Gastroesophageal sphincter (tissue), 4 donors: Measurements from ENCODE around the gene SLFN12L. TPM values are rescaled to one million over a fixed set of nuclear protein-coding genes. Genes with fewer than 3 reads are reported as not detected.

Experiments used
- ATAC-seq: fragments of 150-250 bp; one replicate; pipeline ENCODE4 v1.9.1; 2016; ENCODE audit warnings: mild to moderate bottlenecking, moderate library complexity
- H3K27ac ChIP-seq, 4 donors: fragments of 200-600 bp; sonication (generic) in 3 of 4; 1 replicate in 3 of 4; 2 replicates in 1 of 4; pipeline ENCODE4 v1.5.1; 2016 to 2019
- H3K27me3 ChIP-seq: fragments of 200-600 bp; sonication (generic); one replicate; pipeline ENCODE4 v1.5.1; 2019
- H3K36me3 ChIP-seq, 2 donors: fragments of 200-600 bp; sonication (generic); one replicate each; pipeline ENCODE4 v1.5.1; 2019; ENCODE audit warnings: control low read depth in 1 of 2
- H3K4me1 ChIP-seq, 3 donors: fragments of 200-600 bp; sonication (generic); 1 replicate in 2 of 3; 2 replicates in 1 of 3; pipeline ENCODE4 v1.5.1; 2016 to 2019; ENCODE audit warnings: control low read depth in 2 of 3
- H3K4me3 ChIP-seq, 2 donors: fragments of 200-600 bp; sonication (generic); one replicate each; pipeline ENCODE4 v1.5.1; 2019; ENCODE audit warnings: mild to moderate bottlenecking in 1 of 2, moderate library complexity in 1 of 2
- H3K9me3 ChIP-seq, 3 donors: fragments of 200-600 bp; sonication (generic); one replicate each; pipeline ENCODE4 v1.5.1; 2017 to 2019; ENCODE audit warnings: control low read depth in 2 of 3
- CTCF ChIP-seq, 4 experiments: fragments of 200-600 bp in 2 of 4; fragments of 450-650 bp in 2 of 4; sonication (generic) in 1 of 4; IDR thresholded peaks; one replicate each; pipeline ENCODE4 v1.5.1; 2017 to 2019; ENCODE audit warnings: antibody characterized with exemption in 4 of 4, mild to moderate bottlenecking in 2 of 4, moderate library complexity in 2 of 4
- EP300 ChIP-seq: sonication (generic); formaldehyde crosslinking; IDR thresholded peaks from one replicate; pipeline ENCODE4 v1.6.1; 2017; ENCODE audit warnings: antibody characterized with exemption, mild to moderate bottlenecking
- POLR2A ChIP-seq, 2 donors: fragments of 450-650 bp; IDR thresholded peaks; one replicate each; pipeline ENCODE4 v1.6.1; 2017; ENCODE audit warnings: antibody characterized with exemption in 2 of 2, mild to moderate bottlenecking in 2 of 2, moderate library complexity in 1 of 2
- POLR2AphosphoS5 ChIP-seq: sonication (generic); formaldehyde crosslinking; IDR thresholded peaks from one replicate; pipeline ENCODE4 v1.6.1; 2017; ENCODE audit warnings: antibody characterized with exemption
- WGBS, 2 donors: methylation state at CpG; one replicate each; pipeline ENCODE4 v1.1.5; 2018; ENCODE audit warnings: low coverage in 1 of 2; 5-methylcytosine and 5-hydroxymethylcytosine counted together
- total RNA-seq, 4 donors: library from RNA; depleted of rRNA; stranded (reverse); fragments of >200 nt; gene quantifications; one replicate each; pipeline ENCODE4 v1.1.0, GENCODE V29; 2016

Gene SLFN12L
- total RNA-seq, 4 donors from 2014 or later: 0.17 to 1.9 (median 0.92) TPM

GRCh38 chr17:35543856-35544255 lies 6.4 kb upstream of the SLFN12L start:
- WGBS, 2 donors: 25% methylated on average over 1 of the region's 1 CpG; no CpG with 5 or more reads in 1 of the 2 donors
- no peaks in the 10 kb centered on the region for H3K9me3 ChIP-seq
- ATAC-seq: no peak
- peaks cover 28% of the 10 kb centered on the region for H3K27me3 ChIP-seq
- no peaks in the 10 kb centered on the region for H3K36me3 ChIP-seq
- peaks cover 0 to 16% (median 0%) of the 10 kb centered on the region in 3 donors for H3K4me1 ChIP-seq
- TF ChIP-seq POLR2AphosphoS5: no peak
- TF ChIP-seq POLR2A (IDR thresholded peaks at IDR 0.05): no peak
- no peak for TF ChIP-seq CTCF (IDR thresholded peaks at IDR 0.05)
- TF ChIP-seq EP300: no peak
- H3K27ac ChIP-seq: no peak overlapping the region
- H3K4me3 ChIP-seq: no peak overlapping the region

- no peaks in the 10 kb centered on the region for H3K9me3 ChIP-seq
- H3K27ac ChIP-seq: no peak overlapping the region
- peaks cover 25% of the 10 kb centered on the region for H3K27me3 ChIP-seq
- peaks cover 0 to 19% (median 0%) of the 10 kb centered on the region in 3 donors for H3K4me1 ChIP-seq
- H3K36me3 ChIP-seq: no peaks in the 10 kb centered on the region
- no peak for ATAC-seq
- H3K4me3 ChIP-seq: no peak overlapping the region
- no peak for TF ChIP-seq CTCF (IDR thresholded peaks at IDR 0.05)
- TF ChIP-seq EP300: no peak
- TF ChIP-seq POLR2AphosphoS5: no peak
These were observed 5.5 kb upstream of the SLFN12L start for GRCh38 chr17:35542990-35543389.

DNA sequence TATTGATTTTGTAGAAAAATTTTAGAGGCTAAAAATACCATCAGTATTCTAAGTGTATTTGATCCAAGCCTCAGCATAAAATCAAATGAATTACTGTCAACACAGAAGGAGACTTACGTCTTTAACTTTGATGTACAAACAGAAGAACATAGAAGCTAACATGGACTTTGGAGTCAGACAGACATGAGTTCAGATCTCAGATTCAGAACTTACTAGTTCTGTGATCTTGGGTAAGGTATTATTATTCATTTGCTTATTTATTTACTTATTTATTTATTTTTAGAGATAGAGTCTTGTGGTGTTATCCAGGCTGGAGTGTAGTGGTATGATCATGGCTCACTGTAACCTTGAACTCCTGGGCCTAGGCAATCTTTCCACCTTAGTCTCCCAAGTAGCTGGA lies 4.0 kb upstream of the SLFN12L start:
- Histone ChIP-seq H3K36me3 (no peaks in the 10 kb centered on the region), H3K4me1 (peaks cover 0 to 27% (median 0%) of the 10 kb centered on the region in 3 donors), H3K4me3 (peak overlapping the region in 1 of 2 donors; percentile 31), H3K27ac (peak overlapping the region in 2 of 4 donors; percentile 59 to 61), H3K9me3 (no peaks in the 10 kb centered on the region), H3K27me3 (peaks cover 25% of the 10 kb centered on the region)
- WGBS, 2 donors: 44 to 67% methylated on average over 1 of the region's 1 CpG
- ATAC-seq: no peak
- TF ChIP-seq POLR2AphosphoS5 (no peak), POLR2A (IDR thresholded peaks at IDR 0.05) (no peak), EP300 (no peak), CTCF (IDR thresholded peaks at IDR 0.05) (no peak)

DNA sequence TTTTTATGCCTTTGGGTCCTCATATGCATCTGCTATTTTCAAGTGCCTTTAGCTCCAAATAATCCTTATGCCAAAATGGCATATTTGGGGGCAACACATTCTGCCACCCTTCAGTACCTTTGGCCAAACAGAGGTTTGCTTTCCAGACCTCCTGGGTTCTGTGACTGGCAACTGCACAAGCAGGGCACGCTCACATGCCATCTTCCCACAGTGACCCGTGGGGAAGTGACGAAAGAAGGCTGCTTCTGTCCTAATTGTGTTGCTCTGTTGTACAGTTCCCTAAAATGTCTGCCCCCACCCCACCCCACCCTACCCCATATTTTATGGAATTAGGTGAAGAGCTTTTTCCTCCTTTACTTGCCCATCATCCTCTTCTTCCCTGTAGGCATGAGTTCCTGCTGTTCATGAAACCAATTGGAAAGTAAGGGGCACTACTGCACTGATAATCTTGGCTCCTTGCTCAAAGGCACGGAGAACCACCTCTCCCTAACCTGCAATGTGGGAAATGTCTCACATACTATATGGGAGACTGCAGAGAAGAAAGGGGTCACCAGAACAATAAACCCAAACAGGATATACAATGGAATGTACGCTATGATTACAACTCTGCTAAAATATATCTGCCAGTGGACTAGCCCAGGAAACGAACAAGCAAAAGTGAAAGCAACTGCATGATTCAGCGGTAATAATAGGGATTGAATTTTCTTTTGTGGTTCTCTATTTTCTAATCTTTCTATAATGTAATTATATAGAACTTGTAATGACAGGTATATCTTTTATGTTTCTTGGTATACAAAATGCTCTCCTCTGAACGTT lies 3.3 kb upstream of the SLFN12L start:
- Histone ChIP-seq H3K36me3 (no peaks in the 10 kb centered on the region), H3K4me1 (peaks cover 0 to 27% (median 0%) of the 10 kb centered on the region in 3 donors), H3K27me3 (peaks cover 23% of the 10 kb centered on the region), H3K27ac (peak overlapping the region in 3 of 4 donors; percentile 27 to 61 (median 59)), H3K9me3 (no peaks in the 10 kb centered on the region), H3K4me3 (peak overlapping the region; percentile 31 to 32)
- TF ChIP-seq POLR2A (IDR thresholded peaks at IDR 0.05): no peak
- no peak for TF ChIP-seq POLR2AphosphoS5
- TF ChIP-seq CTCF (IDR thresholded peaks at IDR 0.05): no peak
- no peak for TF ChIP-seq EP300
- peak; percentile 57 for ATAC-seq
- WGBS, 2 donors: 40 to 42% methylated on average over 8 of the region's 8 CpGs

DNA sequence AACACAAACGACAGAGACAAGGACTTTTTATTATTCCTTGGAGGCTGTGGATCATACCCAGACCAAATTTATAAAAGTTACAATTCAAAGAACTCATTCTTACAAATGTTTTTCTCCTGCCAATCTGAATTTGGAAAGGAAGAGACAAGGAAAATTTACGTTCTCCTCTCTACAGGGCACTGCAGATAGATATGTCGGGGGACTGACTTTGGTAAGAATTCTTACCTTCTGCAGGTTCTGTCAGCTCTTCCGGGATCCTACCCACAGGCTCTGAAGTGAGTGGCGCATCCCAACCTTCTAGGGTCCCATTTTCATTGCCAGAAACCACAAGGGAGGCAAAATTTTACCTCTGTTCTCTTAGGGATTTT lies 2.2 kb upstream of the SLFN12L start:
- peaks cover 19% of the 10 kb centered on the region for H3K27me3 ChIP-seq
- H3K27ac ChIP-seq: peak overlapping the region in 1 of 4 donors; percentile 48
- no peak for ATAC-seq
- no peak overlapping the region for H3K4me3 ChIP-seq
- no peaks in the 10 kb centered on the region for H3K9me3 ChIP-seq
- peaks cover 0 to 27% (median 0%) of the 10 kb centered on the region in 3 donors for H3K4me1 ChIP-seq
- no peak for TF ChIP-seq POLR2AphosphoS5
- no peak for TF ChIP-seq CTCF (IDR thresholded peaks at IDR 0.05)
- no peak for TF ChIP-seq EP300
- TF ChIP-seq POLR2A (IDR thresholded peaks at IDR 0.05): no peak
- no peaks in the 10 kb centered on the region for H3K36me3 ChIP-seq
- 29 to 43% methylated on average over 4 to 5 of the region's 5 CpGs for WGBS, 2 donors
